NCI-H128 (cell line): ENCODE measurements around the gene KSR1.
"Not testable (repeated sequence)": the region's sequence is repeated elsewhere in the genome, so short reads cannot be mapped to it uniquely, and the experiment has no call there.

Source experiments
- DNase-seq: peaks from one replicate; lab custom pipeline; 2025; ENCODE audit not compliant: unreplicated experiment; lab: John Stamatoyannopoulos, UW

Gene KSR1

GRCh38 chr17:27425991-27426390, 30.3 kb upstream of the KSR1 start:
- no peak for DNase-seq

DNA sequence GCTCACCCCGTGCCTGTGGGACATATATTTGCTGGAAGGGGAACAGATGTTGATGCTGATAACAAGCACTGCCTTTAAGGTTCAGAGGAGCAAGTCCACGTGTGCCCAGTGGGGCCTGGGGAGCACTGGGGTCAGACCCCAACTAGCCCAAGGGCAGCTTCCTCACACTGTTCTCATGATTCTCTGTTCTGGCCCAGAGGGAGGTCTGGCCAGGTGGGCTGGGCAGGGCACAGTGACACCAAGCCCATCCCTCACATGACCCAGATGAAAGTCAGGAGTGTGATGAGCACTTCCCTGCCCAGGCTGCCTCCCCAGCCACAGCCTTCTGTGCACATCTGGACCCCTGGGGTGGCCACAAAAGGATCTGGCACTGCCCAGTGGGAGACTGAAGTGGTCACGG, 29.8 kb upstream of the KSR1 start:
- DNase-seq = not testable (repeated sequence)

- not testable (repeated sequence) for DNase-seq
Measured at GRCh38 chr17:27427166-27427862, 28.9 kb upstream of the KSR1 start.

- no peak for DNase-seq
Measured at GRCh38 chr17:27428781-27429505, 27.3 kb upstream of the KSR1 start.

DNA sequence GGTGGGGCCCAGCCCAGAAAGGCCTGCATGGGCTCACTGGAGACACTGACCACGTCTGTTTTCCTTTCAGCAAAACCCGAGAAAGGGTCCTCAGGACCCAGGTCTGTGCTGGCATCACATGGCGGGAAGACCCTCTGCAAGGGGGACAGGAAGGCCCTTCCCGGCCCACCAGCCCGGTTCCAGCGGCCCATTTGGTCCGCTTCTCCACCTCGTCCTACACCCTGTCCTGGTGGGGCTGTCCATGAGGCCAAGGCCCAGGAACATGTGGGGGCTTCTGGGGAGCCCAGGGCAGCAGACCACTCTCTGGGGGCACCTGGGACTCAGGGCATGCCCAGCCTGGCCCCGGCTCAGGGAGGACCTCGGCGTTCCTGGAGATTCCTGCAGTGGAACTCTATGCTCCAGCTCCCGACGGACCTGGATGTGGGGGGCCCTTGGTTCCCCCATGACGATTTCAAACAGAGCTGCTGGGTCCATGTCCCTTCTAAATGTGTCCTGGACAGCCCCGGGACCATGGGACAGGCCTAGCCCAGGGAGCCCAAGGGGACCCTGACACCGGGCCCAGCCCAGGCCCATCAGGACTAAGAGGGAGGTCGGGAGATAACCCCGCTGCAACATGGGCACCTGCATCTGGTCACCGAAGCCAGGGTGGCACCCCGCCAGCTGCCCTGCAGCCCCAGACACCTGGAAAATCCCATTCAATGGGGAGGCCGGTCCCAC, 26.4 kb upstream of the KSR1 start:
- no peak for DNase-seq

GRCh38 chr17:27430383-27430840, 25.8 kb upstream of the KSR1 start:
- DNase-seq = no peak

DNA sequence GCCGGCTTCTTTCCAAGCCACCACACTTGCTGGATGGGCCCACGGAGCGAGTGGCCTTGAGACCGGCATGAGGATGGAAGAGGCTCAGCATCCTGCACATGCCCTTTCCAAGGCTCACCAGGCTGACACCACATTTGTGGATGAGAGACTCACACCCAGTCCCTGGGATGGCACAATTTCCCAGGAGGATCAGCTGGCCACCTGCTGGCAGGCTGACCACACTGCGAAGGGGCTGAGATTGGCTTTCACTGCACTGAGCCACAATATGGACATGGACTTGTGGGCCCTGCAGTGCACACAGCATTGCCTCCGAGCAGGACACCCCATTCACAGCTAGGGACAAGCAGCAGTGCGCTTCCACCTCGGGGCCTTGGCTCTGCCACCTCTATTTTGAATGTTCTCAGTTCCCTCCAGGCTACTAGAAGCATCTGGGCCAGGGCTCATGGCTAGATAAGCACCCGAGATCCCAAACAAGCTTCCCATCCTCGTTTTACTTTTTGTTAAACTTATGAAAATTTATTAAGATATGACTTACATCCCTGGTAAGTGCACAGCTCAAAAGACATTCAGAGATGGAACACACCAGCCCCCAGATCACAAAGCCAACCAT, 25.3 kb upstream of the KSR1 start:
- no peak for DNase-seq

DNA sequence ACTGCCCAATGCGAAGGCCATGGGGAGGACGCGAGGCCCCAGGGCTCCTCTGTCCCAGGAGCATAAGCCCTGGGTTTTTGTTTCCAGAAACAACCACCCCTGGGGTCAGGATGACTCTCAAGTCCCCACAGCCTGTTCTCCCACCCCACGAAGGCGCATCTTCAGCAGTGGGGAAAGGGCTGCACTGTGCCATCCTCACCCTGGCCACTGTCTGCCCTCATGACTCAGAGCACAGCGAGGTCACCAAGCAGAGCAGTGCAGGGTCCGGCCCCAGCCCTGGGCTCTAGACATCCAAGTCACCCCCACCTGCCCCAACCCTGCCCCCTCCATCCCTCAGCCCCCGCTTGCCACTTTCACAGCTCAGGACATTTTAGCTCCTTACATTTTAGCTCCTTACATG, 22.7 kb upstream of the KSR1 start:
- DNase-seq = no peak

- DNase-seq = not testable (repeated sequence)
Measured at GRCh38 chr17:27435431-27436070, 20.7 kb upstream of the KSR1 start.

- no peak for DNase-seq
Measured at GRCh38 chr17:27438348-27438998, 17.8 kb upstream of the KSR1 start.

DNA sequence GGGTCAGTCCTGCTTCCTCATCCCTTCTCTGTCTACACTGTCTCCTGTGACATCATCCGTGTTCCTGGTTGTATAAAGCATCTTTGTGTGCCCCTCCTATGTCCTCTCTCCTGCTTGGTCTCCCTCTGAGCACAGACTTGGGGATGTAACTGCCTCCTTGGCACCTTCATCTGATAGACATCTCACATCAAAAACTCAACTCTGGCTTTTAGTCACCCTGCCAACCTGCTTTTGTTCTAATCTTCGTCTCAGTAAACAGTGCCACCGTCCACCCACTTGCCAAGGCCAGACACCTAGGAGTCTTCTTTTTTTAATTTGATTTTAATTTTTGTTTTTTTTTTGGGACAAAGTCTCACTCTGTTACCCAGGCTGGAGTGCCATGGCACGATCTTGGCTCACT, 16.9 kb upstream of the KSR1 start:
- no peak for DNase-seq

GRCh38 chr17:27442702-27443101, 13.5 kb upstream of the KSR1 start:
- no peak for DNase-seq

GRCh38 chr17:27443491-27443890, 12.8 kb upstream of the KSR1 start:
- no peak for DNase-seq

GRCh38 chr17:27445971-27446370, 10.3 kb upstream of the KSR1 start:
- no peak for DNase-seq

DNA sequence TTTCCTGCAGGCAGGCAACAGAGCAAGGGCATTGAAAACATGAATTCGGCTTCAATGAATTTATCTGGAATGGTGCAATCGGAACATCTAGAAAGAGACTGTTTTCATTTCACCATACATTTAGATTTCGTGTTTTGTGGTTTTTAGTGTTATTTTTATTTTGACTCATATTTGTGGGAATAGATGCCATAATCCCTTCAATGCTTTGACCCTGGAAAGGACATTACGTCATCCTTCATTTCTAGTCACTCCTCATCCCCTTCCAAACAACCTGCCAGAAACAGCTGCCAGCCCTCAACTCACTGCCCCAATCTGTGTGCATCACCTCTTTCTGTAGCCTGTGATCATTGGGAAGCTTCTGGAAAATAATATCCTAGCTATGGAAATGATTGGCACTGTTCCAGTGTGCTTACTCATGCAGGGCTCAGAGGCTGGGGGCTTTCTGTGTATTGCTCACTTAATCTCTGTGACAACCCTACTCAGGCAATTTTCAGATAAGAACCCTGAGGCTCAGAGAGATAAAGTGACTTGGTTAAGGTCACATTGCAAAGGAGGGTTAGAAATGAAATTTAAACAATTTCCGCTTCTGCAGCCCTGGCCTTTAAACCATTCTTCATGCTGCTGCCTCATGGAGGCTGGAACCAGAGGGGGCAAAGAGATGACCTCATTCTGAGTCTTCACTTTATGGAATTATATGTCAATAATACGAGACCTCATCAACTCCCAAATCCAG, 9.5 kb upstream of the KSR1 start:
- DNase-seq = no peak

GRCh38 chr17:27448534-27448933, 7.7 kb upstream of the KSR1 start:
- not testable (repeated sequence) for DNase-seq

DNA sequence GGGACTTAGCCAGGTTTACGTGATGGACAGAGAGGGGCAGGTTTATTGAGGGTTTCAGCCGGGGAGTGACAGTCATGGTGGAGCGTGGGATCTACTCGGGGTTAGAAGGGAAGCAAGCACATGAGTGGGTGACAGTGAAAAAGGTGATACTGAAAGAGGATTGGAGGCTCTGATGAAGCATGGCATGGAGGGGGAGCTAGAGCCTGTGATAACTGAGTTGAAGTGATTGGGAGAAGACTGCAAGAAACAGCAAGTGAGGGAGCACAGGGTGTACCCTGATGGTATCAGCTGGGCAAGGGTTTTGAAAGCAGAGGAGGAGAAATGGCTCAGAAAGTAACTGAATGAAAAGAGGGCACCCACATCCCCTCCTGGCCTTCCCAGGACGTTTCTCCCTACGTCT, 6.7 kb upstream of the KSR1 start:
- DNase-seq = no peak

- DNase-seq = no peak
Measured at GRCh38 chr17:27449988-27450387, 6.3 kb upstream of the KSR1 start.

GRCh38 chr17:27450416-27450815, 5.8 kb upstream of the KSR1 start:
- DNase-seq = no peak

DNA sequence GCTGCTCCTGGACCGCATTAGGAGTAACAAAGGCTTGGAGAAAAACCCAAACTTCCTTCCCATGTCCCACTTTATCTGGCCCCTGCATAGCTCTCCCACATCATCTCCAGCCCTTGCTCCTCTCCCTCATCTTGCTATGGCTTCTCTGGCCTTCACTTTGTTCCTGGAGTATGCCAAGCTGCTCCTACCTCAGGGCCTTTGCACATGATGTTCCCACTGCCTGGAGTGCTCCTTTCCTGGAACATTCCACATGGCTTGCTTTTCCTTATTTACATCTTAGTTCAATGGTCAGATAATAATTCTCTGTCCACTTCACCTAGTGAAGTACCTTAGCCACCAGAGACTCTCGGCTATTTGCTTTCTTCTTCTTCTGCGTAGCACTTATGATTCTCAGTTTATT, 4.3 kb upstream of the KSR1 start:
- DNase-seq = no peak
